Activated T-helper 9 cell treated with anti-CD3 and anti-CD28 coated beads, Interleukin-2, amount 50 U/mL, for 16 hours (primary cell): ENCODE data around the gene CHST5.

Experiments used
- DNase-seq: peaks from one replicate; pipeline ENCODE4 v3.0.0-alpha.2; 2020; ENCODE audit warnings: low read depth

CHST5 gene

DNA sequence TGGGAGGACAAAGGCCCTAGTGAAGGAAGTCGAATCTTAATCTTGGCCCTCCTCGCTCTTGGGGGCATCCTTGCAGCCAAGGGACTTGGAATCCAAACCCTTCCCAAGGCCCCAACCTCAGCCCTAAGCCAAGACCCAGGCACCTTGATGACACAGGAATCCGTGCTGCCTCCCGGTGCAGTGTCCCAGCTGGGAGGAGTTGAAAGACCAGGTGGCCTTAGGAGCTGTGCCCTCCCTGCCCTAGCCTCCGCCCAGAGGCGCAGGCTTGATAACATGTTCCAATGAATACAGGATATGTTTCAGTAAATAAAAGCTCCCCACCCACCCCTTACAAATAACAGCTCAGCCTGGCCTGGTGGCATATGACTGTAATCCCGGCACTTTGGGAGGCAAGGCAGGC lies at the start of gene CHST5:
Gene CHST5 (minus strand): TSS at position 208 of the 400 bp plus-strand sequence. CDS start 5,724 bp downstream, outside the sequence.
- DNase-seq = no peak

DNA sequence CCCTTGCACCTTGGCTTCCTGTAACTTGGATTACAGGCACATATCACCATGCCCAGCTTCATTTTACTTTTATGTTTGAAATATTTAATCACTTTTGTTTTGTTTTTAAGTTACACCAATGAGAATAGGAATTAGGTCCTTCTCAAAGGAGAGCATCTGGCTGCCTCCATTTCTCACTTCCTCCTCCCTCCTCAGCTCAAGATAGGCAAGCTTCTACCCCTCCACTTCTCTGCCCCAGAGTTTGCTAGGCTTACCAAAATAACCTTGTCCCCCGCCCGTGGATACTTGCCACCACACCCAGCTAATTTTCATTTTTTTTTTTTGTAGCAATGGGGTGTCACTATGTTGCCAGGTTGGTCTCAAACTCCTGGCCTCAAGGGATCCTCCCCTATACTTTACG lies 48.2 kb upstream of the CHST5 start:
- no peak for DNase-seq

DNA sequence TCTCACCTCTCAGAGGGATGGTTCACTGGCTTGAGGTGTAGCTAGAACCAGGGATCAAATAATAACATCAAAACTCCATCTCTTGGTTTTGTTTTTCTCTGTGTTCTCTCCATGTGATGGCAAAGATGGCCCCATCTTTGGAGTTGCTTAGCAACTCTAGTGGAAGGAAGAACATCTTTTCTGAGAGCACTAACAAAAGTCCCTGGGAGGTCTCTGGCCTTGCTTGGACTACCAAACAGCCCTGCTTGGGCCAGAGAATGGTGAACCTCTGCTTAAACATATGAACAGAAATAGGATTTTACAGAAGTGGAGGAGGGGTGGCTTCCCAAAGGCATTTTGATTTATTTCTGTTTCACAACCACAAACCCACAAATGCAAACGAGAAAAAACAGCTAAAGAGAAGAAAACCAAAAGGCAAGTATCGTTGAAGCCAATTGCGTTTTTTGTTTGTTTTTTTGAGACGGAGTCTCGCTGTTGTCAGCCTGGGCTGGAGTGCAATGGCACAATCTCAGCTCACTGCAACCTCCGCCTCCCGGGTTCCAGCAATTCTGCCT lies 43.5 kb upstream of the CHST5 start:
- DNase-seq = no peak

DNA sequence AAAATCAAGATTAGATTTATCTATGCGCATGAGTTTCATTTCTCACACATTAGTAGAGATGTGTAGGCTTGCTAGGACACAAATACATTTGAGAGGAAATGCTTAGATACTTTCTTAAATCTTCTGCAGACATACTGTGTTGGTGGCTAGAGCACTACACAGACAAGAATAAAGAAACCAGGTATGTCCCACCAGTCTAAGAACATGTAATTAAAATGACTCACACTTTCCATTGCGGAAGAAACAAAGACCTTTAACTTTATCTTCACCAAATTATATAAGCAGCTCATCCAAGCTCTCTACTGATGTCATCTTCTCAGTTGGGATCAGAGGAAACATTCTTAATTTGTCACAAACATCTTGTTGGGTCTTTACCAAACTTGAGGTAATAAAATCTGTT lies 42.8 kb upstream of the CHST5 start:
- no peak for DNase-seq

DNA sequence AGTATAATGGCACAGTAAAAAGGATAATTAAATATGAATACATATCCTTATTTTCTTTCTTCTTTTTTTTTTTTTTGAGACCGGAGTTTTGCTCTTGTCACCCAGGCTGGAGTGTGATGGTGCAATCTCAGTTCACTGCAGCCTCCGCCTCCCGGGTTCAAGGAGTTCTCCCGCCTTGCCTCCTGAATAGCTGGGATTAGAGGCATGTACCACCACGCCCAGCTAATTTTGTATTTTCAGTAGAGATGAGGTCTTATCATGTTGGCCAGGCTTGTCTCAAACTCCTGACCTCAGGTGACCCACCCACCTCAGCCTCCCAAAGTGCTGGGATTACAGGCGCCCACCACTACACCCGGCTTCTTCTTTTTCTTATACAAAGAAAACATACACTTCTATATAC lies 42.3 kb upstream of the CHST5 start:
- no peak for DNase-seq

DNA sequence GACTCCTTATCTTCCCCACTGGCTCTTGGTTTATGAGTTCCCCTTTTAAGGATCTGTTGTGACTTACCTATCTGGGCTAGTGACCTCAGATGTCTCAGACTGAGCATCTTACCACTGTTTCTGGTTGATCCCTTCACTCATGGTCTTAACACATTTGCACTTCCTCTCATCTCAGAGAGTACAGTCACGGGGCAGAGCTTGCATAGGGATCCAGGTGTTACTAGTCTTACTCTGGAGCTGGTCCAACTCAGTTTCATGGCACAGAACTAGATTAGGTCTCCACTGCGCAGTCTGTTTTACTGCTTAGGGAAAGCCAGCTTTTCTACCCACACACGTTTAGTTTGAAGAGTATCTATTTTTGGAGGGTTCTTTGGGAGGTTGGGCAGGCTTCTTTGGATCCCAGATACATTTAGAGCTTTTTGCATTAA lies 40.5 kb upstream of the CHST5 start:
- DNase-seq = no peak

DNA sequence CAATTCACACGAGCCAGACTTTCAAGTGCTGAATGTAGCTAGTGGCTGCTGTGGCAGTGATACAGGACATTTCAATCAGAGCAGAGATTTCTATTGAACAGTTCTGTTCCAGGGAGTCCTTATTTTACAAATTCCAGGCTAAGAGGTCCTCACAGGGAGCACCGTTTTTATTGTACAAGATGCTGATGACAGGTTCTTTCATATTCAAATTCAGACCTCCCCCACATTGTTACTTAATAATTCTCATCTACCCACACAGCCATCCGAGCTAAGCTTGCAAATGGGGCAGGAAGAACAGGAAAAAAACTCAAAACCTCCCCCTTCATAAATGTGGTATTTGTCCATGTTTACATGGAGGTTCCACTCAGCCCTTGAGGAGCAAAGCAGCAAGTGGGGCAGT lies 40.0 kb upstream of the CHST5 start:
- no peak for DNase-seq

DNA sequence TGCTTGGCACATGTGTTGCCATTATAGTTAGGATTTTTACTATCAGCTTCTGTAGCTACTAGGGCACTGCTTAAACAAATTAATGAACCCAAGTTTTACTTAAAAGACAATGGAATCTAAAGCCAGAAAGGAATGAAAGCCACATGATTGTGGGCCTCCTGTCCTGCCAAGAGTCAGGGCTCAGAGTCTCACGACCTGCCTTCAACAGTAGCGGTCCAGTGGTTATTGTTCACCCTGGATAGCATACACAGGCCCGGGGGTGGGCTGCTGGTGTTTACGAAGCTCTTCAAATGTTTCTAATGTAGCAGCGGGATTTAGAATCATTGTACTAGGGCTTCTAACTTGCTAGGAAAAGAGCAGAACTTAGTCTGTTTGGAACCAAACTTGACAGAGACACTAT lies 38.0 kb upstream of the CHST5 start:
- DNase-seq = no peak

DNA sequence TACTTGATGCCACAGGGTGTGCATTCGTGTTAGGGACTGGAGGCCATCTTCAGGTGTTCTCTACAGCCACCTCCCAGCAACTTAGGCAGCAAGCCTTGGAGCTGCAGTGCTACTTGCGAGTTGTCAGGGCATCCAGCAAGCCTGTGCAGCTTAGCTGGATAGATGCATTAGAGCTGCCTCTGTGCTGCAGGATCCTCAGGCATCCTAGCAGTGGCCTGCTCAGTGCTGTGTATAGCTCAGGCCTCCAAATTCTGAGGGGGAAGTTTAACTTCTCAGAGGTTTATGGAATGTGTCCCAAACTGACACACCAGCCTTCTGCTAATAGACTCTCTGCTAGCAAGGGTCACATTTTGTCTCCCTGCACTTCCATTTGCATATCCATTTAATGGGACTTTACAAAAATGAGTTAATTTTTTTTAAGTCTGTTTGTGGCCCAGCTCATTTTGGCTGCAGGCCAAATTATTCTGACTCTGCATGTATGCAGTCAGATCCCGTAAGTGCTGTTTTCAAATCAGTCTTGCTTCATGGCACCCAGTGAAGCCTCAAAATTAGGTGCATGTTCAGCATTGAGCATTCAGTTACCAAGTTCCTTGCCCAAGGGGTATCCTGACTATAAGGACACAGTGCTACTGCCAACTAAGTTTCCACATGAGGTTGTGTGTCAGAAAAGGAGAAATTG lies 37.1 kb upstream of the CHST5 start:
- DNase-seq = no peak

DNA sequence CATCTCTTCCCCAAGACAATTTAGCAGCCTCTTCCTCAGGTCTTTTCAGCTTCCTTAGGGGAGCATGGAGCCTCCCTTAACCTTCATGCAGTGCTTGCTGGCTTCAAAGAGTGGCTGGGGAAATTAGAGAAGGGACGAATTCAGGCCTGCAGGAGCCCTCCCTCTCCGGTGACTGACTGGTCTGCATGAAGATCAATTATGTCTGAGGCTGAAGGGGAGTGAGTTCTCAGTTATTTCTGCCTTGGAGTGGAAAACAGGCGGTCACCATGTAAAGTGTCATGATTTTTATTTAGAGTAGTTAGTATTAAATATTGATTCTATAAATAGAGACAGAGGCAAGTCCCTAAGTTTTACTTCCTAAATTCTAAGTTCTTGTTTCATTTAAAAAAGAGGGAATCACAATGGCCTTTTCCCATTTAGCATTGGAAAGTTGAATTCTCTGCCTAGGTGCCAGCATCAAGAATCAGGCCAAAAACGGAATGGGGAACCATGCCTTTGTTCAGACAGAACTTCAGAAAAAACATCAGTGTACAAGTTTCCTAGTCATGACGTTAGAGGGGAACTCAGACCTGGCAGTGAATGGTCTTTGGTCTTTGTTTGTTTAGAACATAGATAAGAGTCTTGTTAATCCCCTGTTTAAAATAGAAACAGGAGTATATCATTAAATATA lies 34.6 kb upstream of the CHST5 start:
- no peak for DNase-seq

DNA sequence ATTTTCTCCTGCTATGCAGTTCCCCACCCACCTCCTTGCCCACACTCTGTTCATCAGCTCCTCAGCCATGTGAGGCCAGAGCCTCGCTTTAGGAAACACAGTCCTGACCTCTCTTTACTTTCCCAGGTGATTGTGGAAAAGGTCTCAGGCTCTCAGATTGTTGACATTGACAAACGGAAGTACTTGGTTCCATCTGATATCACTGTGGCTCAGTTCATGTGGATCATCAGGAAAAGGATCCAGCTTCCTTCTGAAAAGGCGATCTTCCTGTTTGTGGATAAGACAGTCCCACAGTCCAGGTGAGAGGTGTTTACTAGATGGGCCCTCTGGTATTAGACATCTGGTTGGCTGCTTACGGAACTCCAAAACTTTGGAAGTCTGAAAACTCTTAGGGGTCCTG lies 32.0 kb upstream of the CHST5 start:
- no peak for DNase-seq

DNA sequence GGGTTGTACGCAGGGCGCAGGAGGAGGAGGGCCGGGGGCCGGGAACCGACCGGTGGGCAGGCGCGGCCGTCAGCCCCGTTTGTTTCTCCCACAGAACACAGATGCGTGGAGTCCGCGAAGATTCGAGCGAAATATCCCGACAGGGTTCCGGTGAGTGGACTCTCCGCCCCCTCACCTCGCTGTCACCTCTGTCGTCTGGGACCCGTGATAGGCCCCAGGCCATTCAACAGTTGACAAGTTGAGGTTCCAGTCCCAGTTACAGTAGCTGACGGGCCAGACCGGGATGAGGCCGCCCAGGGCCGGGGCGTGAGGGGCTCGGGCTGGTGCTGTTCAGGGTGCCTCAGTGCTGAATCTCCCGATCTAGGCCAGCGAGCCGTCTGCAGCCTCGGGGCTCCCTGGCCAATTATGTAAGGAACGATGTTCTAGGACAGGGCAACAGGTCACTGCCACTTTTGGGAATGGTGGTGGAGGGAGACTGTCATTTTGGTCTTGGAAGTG lies 30.9 kb upstream of the CHST5 start:
- no peak for DNase-seq

DNA sequence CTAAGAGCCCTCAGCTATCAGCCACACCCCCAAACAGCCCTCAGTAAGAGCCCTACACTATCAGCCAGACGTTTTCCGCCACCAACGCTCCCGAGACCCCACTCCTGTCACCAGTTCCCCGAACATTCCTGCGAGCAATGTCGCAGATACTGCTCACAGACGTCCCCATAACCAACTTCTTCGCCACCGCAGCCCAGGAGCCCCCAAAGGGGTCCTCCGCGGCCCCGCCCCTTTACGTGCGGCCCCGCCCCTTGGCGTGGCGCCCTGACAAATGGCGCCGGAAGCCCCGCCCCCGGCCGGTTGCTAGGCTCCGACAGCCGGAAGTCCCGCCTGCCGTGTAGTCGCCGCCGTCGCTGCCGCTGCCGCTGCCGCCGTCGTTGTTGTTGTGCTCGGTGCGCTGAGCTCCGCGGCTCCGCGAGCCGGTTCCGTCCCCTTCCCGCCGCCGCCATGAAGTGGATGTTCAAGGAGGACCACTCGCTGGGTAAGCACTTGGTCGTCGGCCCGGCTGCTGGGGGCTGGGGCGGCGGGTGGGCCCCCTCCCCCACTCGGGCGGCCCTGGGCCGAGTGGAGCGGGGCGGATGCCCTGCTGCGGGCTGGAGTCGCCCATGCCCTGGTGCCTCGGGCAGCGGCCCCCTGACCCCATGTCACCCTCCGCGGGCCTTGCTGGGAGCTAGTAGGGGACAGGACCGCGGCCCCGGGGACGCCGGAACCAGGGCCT lies 30.3 kb upstream of the CHST5 start, which contains the start of gene GABARAPL2:
Gene GABARAPL2 (plus strand): TSS at position 340 of the 718 bp plus-strand sequence. CDS start 108 bp downstream, at position 448.
- DNase-seq = peak; percentile 87

DNA sequence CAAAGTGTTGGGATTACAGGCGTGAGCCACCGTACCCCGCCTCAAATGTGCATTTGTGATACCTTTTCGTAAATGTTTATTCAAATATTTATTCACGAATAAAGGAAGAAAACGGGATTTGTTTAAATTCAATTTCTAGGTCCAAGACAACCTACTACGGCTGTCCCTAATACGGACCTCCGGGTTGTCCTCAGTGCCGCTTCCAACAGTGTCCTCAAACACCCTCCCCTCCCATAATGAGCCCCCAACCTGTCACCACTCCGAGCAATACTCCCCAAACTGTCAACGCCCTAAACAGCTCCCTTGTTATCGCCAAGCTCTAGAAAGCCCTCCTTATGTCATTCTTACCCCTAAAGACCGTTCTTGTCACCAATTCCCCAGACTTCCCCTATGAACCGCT lies 29.7 kb upstream of the CHST5 start:
- no peak for DNase-seq

DNA sequence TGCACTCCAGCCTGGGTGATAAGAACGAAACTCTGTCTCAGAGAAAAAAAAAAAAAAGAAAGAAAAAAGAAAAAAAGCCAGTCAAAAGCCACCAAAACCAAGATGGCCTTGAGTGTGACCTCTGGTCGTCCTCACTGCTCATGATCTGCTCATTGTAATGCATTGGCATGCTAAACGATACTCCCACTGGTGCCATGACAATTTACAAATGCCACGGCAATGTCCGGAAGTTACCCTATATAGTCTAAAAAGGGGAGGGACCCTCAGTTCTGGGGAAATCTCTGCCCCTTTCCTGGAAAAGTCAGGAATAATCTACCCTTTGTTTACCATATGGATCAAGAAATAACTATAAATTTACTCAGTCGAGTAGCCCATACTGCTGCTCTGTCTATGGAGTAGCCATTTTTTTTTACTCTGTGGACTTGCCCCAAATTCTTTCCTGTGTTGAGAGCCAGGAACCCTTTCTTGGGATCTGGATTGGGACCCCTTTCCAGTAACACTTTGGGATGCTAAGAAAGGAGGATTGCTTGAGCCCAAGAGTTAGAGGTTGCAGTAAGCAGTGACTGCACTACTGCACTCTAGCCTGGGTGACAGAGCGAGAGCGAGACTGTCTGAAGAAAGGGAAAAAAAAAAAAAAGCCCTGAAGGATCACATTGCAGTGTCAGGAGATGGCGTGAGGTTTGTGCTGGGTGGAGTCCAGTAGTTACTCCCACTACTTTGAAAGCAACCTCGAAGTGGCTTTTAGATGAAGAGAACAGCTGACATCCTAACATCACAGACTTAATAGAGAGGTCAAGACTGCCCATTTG lies 23.9 kb upstream of the CHST5 start:
- DNase-seq = no peak

DNA sequence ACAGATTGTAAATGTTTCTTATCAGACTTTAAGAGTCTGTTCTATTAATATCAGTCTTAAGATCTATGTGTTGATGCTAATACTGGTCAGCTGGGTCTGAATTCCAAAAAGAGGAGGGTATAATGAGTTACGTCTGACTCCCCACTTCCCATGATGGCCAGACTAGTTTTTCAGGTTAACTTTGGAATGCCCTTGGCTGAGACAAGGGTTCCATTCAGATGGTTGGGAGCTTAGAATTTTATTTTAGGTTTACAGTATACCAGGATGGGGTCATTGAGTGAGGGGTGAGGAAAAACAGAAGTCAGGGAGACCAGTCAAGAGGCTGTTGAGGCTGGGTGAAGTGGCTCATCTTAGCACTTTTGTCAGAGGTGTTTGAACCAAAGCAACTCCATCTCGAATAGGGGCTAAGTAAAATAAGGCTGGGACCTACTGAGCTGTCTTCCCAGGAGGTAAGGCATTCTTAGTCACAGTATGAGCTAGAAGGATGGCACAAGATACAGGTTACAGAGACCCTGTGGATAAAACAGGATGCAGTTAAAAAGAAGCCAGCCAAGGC lies 23.0 kb upstream of the CHST5 start:
- DNase-seq = no peak

DNA sequence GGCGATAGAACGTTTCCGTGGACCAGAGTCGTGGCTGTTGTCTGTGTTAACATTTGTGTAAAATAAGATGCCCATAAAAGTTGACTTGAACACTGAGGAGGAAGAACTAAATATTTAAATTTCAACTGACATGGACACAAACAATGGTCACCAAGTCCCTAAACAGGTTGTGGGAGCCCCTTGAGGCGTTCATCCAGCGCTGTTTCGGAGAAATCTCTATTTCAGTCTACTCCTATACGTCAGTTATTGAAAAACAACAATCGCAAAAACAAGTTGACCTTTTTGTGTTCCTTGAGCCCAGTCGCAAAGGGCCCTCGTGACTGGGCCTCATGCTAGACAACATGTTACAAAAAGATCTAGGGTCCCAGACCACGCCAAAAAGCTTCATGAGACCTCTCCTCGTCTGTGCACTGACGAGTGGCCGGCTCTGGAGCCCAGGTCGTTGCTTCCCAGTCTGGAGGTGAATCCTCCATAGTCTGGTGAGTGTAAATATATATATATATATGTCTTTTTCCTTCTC lies 20.6 kb upstream of the CHST5 start:
- no peak for DNase-seq

DNA sequence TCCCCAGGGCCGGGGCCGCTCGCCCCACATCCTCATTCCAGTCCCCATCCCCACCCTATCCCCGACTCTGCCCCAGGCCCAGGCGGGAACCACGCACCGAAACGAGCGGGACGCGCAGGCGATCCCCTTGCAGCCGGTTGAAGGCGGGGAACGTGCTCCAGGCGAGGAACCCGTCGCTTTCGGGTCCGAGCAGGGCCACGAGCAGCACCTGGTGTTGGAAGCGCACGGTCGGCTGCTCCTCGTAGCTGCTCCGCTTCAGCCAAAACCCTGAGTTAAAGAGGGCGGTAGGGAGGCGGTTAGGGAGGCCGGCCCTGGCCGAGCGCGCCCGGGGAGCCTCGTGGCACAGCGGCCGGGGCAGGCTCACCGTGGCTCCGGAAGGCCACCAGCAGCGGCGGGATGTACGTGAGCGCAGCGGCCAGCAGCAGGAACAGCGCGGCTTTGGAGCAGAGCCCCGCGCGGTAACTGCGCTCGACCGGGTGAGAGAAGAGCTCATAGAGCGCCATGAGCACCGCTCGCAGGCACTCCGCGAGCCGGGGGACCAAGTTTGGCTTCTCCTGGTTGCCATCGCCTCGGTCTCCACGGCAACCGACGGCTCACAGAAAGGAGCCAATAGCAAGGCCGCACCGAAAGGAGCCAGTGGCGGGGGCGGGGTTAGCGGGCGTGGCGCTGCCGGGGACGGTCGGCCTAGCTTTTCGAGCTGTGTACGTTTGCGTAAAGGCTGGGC lies 20.0 kb upstream of the CHST5 start, which contains the start of gene TMEM231:
Gene TMEM231 (minus strand): TSS at position 546 of the 724 bp plus-strand sequence. CDS start 43 bp downstream, at position 503.
- DNase-seq = peak; percentile 96

DNA sequence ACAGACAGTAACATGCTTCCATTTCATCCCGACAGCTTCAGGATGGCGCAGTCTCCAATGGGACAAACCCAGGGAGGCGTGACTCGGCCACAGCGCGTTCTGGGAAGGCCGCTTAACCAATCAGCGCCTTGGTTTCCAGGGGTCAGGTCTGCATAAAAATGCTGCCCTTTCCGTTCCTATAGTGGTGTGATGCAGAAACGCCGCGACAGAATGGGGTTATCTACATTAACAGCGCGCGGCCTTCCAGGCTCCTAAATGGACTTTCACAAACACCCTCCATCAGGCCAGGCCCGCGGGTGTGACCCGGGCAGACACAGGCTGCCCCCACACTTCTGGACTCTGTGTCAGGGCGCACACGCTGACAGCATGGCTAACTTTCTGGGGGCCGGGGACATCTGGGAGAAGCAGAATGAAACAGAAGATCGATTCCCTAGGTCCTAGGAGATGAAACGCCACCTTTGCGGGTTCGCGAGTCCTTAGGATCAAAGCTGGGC lies 19.4 kb upstream of the CHST5 start:
- no peak for DNase-seq

DNA sequence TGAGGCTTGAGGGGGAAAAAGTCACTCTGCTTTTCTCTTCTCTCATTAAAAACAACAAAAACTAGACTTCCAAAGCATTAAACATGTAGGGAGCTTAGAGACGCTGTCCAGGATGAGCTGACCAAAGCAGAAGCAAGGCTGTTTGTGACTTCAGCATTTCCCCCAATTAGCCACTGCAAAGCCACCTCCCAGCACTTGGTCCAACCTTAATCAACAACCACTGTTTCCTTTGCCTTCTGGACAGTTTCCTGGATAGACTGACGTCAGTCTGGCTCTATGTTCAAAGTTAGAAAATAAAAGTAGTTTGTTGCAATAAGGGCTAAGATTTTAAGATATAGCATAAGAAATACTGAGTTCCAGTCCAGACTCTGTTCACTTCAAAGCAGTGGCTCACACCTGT lies 17.0 kb upstream of the CHST5 start:
- DNase-seq = no peak
